ENCODE data around the gene VLDLR. TPM values are rescaled to one million over a fixed set of nuclear protein-coding genes. Genes with fewer than 3 reads are reported as not detected.
"Not testable (repeated sequence)": the region's sequence is repeated elsewhere in the genome, so short reads cannot be mapped to it uniquely, and the experiment has no call there.

Gene VLDLR
- total RNA-seq, 1 experiment from 2014 or later: 5.0 TPM

DNA sequence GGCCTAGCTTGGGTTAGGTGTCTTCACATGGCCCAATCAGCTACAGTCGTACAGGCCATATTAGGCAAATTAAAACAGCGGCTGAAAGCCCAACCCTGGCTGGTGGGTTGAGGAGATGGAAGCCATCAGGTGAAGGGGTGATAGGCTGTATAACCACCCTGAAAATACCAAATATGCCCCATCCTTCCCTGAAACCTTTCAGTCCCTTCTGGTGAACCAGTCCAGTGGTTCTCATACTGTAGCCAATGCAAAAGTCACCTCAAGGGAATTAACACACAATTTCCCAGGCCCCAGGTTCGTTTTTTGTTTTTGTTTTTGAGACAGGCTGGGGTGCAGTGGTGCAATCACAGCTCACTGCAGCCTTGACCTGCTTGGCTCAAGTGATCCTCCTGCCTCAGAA lies 75.9 kb downstream of the VLDLR start:
- Mint-ChIP-seq H3K9me3 (ENCODE audit: unreplicated experiment) (no peaks in the 10 kb centered on the region), H3K4me3 (ENCODE audit: unreplicated experiment) (no peak overlapping the region), H3K4me1 (ENCODE audit: insufficient read depth, unreplicated experiment) (no peaks in the 10 kb centered on the region), H3K36me3 (ENCODE audit: insufficient read depth, unreplicated experiment) (peaks cover 7% of the 10 kb centered on the region), H3K27ac (ENCODE audit: low read depth, unreplicated experiment) (no peak overlapping the region), H3K27me3 (ENCODE audit: insufficient read depth, unreplicated experiment) (no peaks in the 10 kb centered on the region)
- intact Hi-C loops (cut with micrococcal nuclease): no loop called here
- ChIA-PET POLR2A (no interaction called here), CTCF (interaction anchor here (0.6 kb wide), 1 partner anchor 267 kb away, joined by 4 read pairs; no protein-coding TSS in a partner anchor)
- no peak for DNase-seq (ENCODE audit: unreplicated experiment)
- BruUV-seq (replicated peaks): no TSS peak
- TF ChIP-seq, protein P1, sequence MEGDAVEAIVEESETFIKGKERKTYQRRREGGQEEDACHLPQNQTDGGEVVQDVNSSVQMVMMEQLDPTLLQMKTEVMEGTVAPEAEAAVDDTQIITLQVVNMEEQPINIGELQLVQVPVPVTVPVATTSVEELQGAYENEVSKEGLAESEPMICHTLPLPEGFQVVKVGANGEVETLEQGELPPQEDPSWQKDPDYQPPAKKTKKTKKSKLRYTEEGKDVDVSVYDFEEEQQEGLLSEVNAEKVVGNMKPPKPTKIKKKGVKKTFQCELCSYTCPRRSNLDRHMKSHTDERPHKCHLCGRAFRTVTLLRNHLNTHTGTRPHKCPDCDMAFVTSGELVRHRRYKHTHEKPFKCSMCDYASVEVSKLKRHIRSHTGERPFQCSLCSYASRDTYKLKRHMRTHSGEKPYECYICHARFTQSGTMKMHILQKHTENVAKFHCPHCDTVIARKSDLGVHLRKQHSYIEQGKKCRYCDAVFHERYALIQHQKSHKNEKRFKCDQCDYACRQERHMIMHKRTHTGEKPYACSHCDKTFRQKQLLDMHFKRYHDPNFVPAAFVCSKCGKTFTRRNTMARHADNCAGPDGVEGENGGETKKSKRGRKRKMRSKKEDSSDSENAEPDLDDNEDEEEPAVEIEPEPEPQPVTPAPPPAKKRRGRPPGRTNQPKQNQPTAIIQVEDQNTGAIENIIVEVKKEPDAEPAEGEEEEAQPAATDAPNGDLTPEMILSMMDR (IDR thresholded peaks at IDR 0.05; ENCODE audit: unreplicated experiment): no peak

DNA sequence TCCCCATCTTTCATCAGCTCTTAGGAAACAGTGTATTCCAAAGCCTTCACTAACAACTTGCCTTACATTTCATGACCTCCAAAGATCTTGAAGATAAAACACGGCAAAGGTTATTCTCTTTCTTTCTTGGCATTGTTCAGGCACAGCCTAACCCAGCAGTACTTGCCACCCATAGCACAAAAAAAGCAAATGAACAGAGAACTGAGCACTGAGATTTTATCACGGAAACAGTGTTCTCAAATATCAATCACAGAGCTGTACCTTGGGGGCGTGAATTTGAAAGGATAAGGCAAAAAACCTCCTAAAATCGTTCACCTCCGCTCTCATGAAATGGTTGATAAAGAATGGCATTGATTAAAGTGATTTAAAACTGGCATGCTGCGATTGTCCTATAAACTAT lies 78.8 kb downstream of the VLDLR start:
- peaks cover 7% of the 10 kb centered on the region for H3K36me3 Mint-ChIP-seq (ENCODE audit: insufficient read depth, unreplicated experiment)
- no peak for DNase-seq (ENCODE audit: unreplicated experiment)
- TF ChIP-seq, protein P1 (IDR thresholded peaks at IDR 0.05; ENCODE audit: unreplicated experiment): no peak
- BruUV-seq (replicated peaks): no TSS peak
- no peaks in the 10 kb centered on the region for H3K27me3 Mint-ChIP-seq (ENCODE audit: insufficient read depth, unreplicated experiment)
- ChIA-PET CTCF (no interaction called here), POLR2A (interaction anchor here (0.6 kb wide), 1 partner anchor 9 kb away, joined by 3 read pairs; no protein-coding TSS in a partner anchor)
- intact Hi-C loops (cut with micrococcal nuclease): no loop called here
- H3K4me3 Mint-ChIP-seq (ENCODE audit: unreplicated experiment): no peak overlapping the region
- H3K4me1 Mint-ChIP-seq (ENCODE audit: insufficient read depth, unreplicated experiment): no peaks in the 10 kb centered on the region
- no peak overlapping the region for H3K27ac Mint-ChIP-seq (ENCODE audit: low read depth, unreplicated experiment)
- H3K9me3 Mint-ChIP-seq (ENCODE audit: unreplicated experiment): no peaks in the 10 kb centered on the region

DNA sequence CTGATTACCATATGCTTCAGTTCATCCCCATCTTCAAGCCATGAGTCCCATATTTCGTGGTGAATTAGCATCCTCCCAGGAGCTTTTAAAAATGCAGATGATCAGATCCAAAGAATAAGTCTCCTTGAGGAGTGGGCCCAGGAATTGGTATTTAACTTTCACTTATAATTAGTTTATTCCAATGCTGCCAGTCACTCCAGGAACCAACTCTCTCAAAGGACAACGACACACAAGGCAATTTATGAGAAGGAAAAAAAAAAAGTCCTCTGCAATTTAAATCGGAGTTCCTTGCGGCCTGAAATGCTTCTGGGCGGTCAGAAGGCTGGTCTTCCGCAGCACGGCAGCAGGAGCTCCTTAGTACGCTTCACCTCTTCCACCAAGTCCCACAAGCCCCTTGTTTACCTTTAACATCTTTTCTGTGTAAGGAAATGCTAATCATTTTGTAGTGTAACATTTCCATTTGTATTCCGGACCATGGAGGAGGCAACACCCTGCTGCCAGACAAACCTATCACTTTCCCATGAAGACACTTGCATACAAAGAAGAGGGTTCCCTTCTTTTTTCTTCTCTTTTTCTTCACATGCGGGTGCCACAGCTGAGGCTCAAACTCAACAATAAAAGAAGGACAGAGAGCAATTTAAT lies 79.4 kb downstream of the VLDLR start:
- H3K36me3 Mint-ChIP-seq (ENCODE audit: insufficient read depth, unreplicated experiment): peaks cover 7% of the 10 kb centered on the region
- BruUV-seq (replicated peaks): no TSS peak
- TF ChIP-seq, protein P1 (IDR thresholded peaks at IDR 0.05; ENCODE audit: unreplicated experiment): no peak
- no peaks in the 10 kb centered on the region for H3K9me3 Mint-ChIP-seq (ENCODE audit: unreplicated experiment)
- no peaks in the 10 kb centered on the region for H3K4me1 Mint-ChIP-seq (ENCODE audit: insufficient read depth, unreplicated experiment)
- POLR2A ChIA-PET: interaction anchor here (0.6 kb wide), 1 partner anchor 10 kb away, joined by 3 read pairs; no protein-coding TSS in a partner anchor
- no peak overlapping the region for H3K27ac Mint-ChIP-seq (ENCODE audit: low read depth, unreplicated experiment)
- H3K27me3 Mint-ChIP-seq (ENCODE audit: insufficient read depth, unreplicated experiment): no peaks in the 10 kb centered on the region
- H3K4me3 Mint-ChIP-seq (ENCODE audit: unreplicated experiment): no peak overlapping the region
- intact Hi-C loops (cut with micrococcal nuclease): no loop called here
- no peak for DNase-seq (ENCODE audit: unreplicated experiment)
- CTCF ChIA-PET: interaction anchor here (0.6 to 1.0 kb wide), 2 partner anchors 13 to 569 kb away, joined by 3 to 4 read pairs; no protein-coding TSS in a partner anchor

DNA sequence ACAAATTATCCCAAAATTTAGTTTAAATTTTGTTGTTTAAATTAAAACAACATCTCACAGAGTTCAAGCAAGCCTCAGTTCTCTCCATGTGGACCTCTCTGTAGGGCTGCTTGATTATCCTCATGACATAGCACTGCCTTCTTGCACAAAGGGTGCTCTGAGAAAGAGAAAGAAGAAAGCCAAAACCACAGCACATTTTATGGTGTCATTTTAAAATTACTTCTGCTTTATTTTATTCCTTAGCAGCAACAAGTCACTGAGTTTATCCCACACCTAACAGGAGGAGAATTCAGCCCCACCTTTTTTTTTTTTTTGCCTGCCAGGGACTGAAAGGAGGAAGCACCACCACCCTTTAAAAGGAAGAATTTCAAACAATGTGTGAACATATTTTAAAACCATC lies 82.9 kb downstream of the VLDLR start:
- no peak overlapping the region for H3K27ac Mint-ChIP-seq (ENCODE audit: low read depth, unreplicated experiment)
- no TSS peak for BruUV-seq (replicated peaks)
- intact Hi-C loops (cut with micrococcal nuclease): no loop called here
- TF ChIP-seq, protein P1 (IDR thresholded peaks at IDR 0.05; ENCODE audit: unreplicated experiment): no peak
- H3K36me3 Mint-ChIP-seq (ENCODE audit: insufficient read depth, unreplicated experiment): peaks cover 7% of the 10 kb centered on the region
- ChIA-PET POLR2A (no interaction called here), CTCF (interaction anchor here (0.6 kb wide), 1 partner anchor 1974 kb away, joined by 3 read pairs; no protein-coding TSS in a partner anchor)
- no peaks in the 10 kb centered on the region for H3K4me1 Mint-ChIP-seq (ENCODE audit: insufficient read depth, unreplicated experiment)
- H3K4me3 Mint-ChIP-seq (ENCODE audit: unreplicated experiment): no peak overlapping the region
- DNase-seq (ENCODE audit: unreplicated experiment): no peak
- no peaks in the 10 kb centered on the region for H3K9me3 Mint-ChIP-seq (ENCODE audit: unreplicated experiment)
- no peaks in the 10 kb centered on the region for H3K27me3 Mint-ChIP-seq (ENCODE audit: insufficient read depth, unreplicated experiment)

DNA sequence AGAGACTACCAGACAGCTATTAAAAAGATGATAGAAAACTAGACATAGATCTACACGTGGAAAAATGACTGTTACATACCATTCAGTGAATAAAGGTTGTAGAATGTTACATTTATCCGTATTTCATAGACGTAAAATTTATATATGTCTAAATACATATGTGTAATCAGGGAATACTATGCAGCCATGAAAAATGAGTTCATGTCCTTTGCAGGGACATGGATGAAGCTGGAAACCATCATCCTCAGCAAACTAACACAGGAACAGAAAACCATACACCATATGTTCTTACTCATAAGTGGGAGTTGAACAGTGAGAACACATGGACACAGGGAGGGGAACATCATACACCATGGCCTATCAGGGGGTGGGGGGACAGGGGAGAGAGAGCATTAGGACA lies 85.7 kb downstream of the VLDLR start:
- CTCF ChIA-PET: interaction anchor here (0.6 kb wide), 1 partner anchor 503 kb away, joined by 3 read pairs; no protein-coding TSS in a partner anchor
- H3K4me1 Mint-ChIP-seq (ENCODE audit: insufficient read depth, unreplicated experiment); DNase-seq (ENCODE audit: unreplicated experiment); H3K9me3 Mint-ChIP-seq (ENCODE audit: unreplicated experiment); H3K36me3 Mint-ChIP-seq (ENCODE audit: insufficient read depth, unreplicated experiment); H3K4me3 Mint-ChIP-seq (ENCODE audit: unreplicated experiment); H3K27me3 Mint-ChIP-seq (ENCODE audit: insufficient read depth, unreplicated experiment); intact Hi-C loops (cut with micrococcal nuclease); POLR2A ChIA-PET; H3K27ac Mint-ChIP-seq (ENCODE audit: low read depth, unreplicated experiment); BruUV-seq (replicated peaks): not testable (repeated sequence)

Measured in MCF 10A (cell line).